ENCODE data around the gene MIA.

GRCh38 chr19:40744554-40745401 is 30.5 kb upstream of the MIA start:
- no peak for TF ChIP-seq POLR2A (IDR thresholded peaks at IDR 0.05; ENCODE audit: low read depth)
- TF ChIP-seq, protein P1, sequence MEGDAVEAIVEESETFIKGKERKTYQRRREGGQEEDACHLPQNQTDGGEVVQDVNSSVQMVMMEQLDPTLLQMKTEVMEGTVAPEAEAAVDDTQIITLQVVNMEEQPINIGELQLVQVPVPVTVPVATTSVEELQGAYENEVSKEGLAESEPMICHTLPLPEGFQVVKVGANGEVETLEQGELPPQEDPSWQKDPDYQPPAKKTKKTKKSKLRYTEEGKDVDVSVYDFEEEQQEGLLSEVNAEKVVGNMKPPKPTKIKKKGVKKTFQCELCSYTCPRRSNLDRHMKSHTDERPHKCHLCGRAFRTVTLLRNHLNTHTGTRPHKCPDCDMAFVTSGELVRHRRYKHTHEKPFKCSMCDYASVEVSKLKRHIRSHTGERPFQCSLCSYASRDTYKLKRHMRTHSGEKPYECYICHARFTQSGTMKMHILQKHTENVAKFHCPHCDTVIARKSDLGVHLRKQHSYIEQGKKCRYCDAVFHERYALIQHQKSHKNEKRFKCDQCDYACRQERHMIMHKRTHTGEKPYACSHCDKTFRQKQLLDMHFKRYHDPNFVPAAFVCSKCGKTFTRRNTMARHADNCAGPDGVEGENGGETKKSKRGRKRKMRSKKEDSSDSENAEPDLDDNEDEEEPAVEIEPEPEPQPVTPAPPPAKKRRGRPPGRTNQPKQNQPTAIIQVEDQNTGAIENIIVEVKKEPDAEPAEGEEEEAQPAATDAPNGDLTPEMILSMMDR (IDR thresholded peaks at IDR 0.05), result no peak
